COLO668 (cell line): Measurements from ENCODE around the gene CH25H.

Experiments used
- DNase-seq: peaks from one replicate; lab custom pipeline; 2025; ENCODE audit not compliant: unreplicated experiment; lab: John Stamatoyannopoulos, UW

CH25H gene

GRCh38 chr10:89159761-89160160 lies 47.4 kb downstream of the CH25H start:
- DNase-seq: no peak

GRCh38 chr10:89159316-89159715 lies 47.8 kb downstream of the CH25H start:
- DNase-seq: no peak

- DNase-seq: no peak
Measured at GRCh38 chr10:89158446-89158845, 48.7 kb downstream of the CH25H start.

- no peak for DNase-seq
Measured at GRCh38 chr10:89156161-89156835, 50.8 kb downstream of the CH25H start.
